ENCODE results near the gene MGME1.

GRCh38 chr20:17956099-17956685 lies 12.6 kb upstream of the MGME1 start:
- TF ChIP-seq CTCF (IDR thresholded peaks at IDR 0.05), result no peak
- TF ChIP-seq POLR2A (IDR thresholded peaks at IDR 0.05), result no peak

Data from Peyer's patch (tissue), 4 donors.